ENCODE measurements around the gene IFNGR2. TPM values are rescaled to one million over a fixed set of nuclear protein-coding genes. Genes with fewer than 3 reads are reported as not detected.
A peak's percentile ranks its signal among the peaks of the same experiment; 100 is the strongest.

Gene IFNGR2
- total and polyA plus RNA-seq, 2 of the 13 experiments (the other 11 are each of a cell fraction or from before 2014, with no cell fraction given): 61.3 to 117 TPM

GRCh38 chr21:33403786-33404585 lies 773 bp downstream of the IFNGR2 start (continued):
- TF ChIP-seq SP2 (CRISPR knock-in tag; IDR thresholded peaks at IDR 0.05) (no peak), KLF12 (CRISPR knock-in tag; IDR thresholded peaks at IDR 0.05; ENCODE audit: borderline replicate concordance) (no peak), ZNF644 (CRISPR knock-in tag; IDR thresholded peaks at IDR 0.05; ENCODE audit: low read depth) (no peak), ZNF318 (CRISPR knock-in tag; IDR thresholded peaks at IDR 0.05) (no peak), MEIS2 (CRISPR knock-in tag; IDR thresholded peaks at IDR 0.05) (no peak), PAXIP1 (CRISPR knock-in tag; conservative IDR thresholded peaks at IDR 0.05) (peak; percentile 15; the same call in 1 of the 2 replicates), IKZF4 (CRISPR knock-in tag; IDR thresholded peaks at IDR 0.05; ENCODE audit: borderline replicate concordance, low read depth, not compliant biosample characterization) (no peak), ZNF770 (CRISPR knock-in tag; IDR thresholded peaks at IDR 0.05) (peak; percentile 98), ZNF740 (CRISPR knock-in tag; IDR thresholded peaks at IDR 0.05) (no peak)

Measured in HepG2 (cell line).